Measurements from ENCODE around the gene RTN4RL1.

The RTN4RL1 gene

GRCh38 chr17:1940810-1941185, 84.3 kb downstream of the RTN4RL1 start:
- ChIA-PET CTCF (interaction anchor here (0.6 kb wide), 2 partner anchors 90 to 161 kb away, joined by 3 to 4 read pairs; no protein-coding TSS in a partner anchor), POLR2A (no interaction called here)
- TF ChIP-seq ZNF350 (tag by site-specific recombination; IDR thresholded peaks at IDR 0.05) (no peak), ZNF112 (tag by site-specific recombination; IDR thresholded peaks at IDR 0.05) (no peak)
- no peak overlapping the region for H3K27ac ChIP-seq (ENCODE audit: extremely low read depth, low read depth, low read length)
- H3K4me3 ChIP-seq (ENCODE audit: low read depth, low read length), result no peak overlapping the region
- peaks cover 0 to 4% of the 10 kb centered on the region in 2 experiments; a peak in 1 of 3 replicates for H3K36me3 ChIP-seq (ENCODE audit: control insufficient read depth in 2 of 2, insufficient read depth in 1 of 2, low read length in 2 of 2)
- no peaks in the 10 kb centered on the region for H3K9me3 ChIP-seq (ENCODE audit: control insufficient read depth, insufficient read depth, low read depth, low read length)
- no peaks in the 10 kb centered on the region for H3K4me1 ChIP-seq (ENCODE audit: control insufficient read depth, insufficient read depth, low read length)

GRCh38 chr17:1939981-1940809, 84.9 kb downstream of the RTN4RL1 start:
- H3K9me3 ChIP-seq (ENCODE audit: control insufficient read depth, insufficient read depth, low read depth, low read length), result no peaks in the 10 kb centered on the region
- no peak overlapping the region for H3K4me3 ChIP-seq (ENCODE audit: low read depth, low read length)
- no peak overlapping the region for H3K27ac ChIP-seq (ENCODE audit: extremely low read depth, low read depth, low read length)
- ChIA-PET POLR2A (no interaction called here), CTCF (interaction anchor here (0.5 to 1.3 kb wide), 5 partner anchors 17 to 324 kb away, joined by 3 to 6 read pairs (median 3); no protein-coding TSS in a partner anchor)
- peaks cover 0 to 4% of the 10 kb centered on the region in 2 experiments; a peak in 1 of 3 replicates for H3K36me3 ChIP-seq (ENCODE audit: control insufficient read depth in 2 of 2, insufficient read depth in 1 of 2, low read length in 2 of 2)
- H3K4me1 ChIP-seq (ENCODE audit: control insufficient read depth, insufficient read depth, low read length), result no peaks in the 10 kb centered on the region
- TF ChIP-seq ZNF302 (tag by site-specific recombination; IDR thresholded peaks at IDR 0.05; ENCODE audit: low read depth) (no peak), ZBTB20 (tag by site-specific recombination; IDR thresholded peaks at IDR 0.05) (no peak), ZBTB7A (tag by site-specific recombination; IDR thresholded peaks at IDR 0.05; ENCODE audit: low read depth) (no peak), KLF16 (tag by site-specific recombination; IDR thresholded peaks at IDR 0.05) (no peak), HOXA7 (CRISPR knock-in tag; IDR thresholded peaks at IDR 0.05; ENCODE audit: borderline replicate concordance) (no peak), ZNF394 (tag by site-specific recombination; IDR thresholded peaks at IDR 0.05; ENCODE audit: borderline replicate concordance) (no peak), ZIC2 (tag by site-specific recombination; IDR thresholded peaks at IDR 0.05) (peak; percentile 53), ZNF221 (tag by site-specific recombination; IDR thresholded peaks at IDR 0.05; ENCODE audit: borderline replicate concordance) (no peak), TCF7L2 (IDR thresholded peaks at IDR 0.05; ENCODE audit: borderline replicate concordance, low read depth, low read length) (no peak), YY1 (tag by site-specific recombination; IDR thresholded peaks at IDR 0.05) (no peak), PRDM10 (tag by site-specific recombination; IDR thresholded peaks at IDR 0.05) (no peak), ZSCAN23 (tag by site-specific recombination; IDR thresholded peaks at IDR 0.05) (no peak), ZNF366 (tag by site-specific recombination; conservative IDR thresholded peaks at IDR 0.05) (no peak), ZNF341 (tag by site-specific recombination; IDR thresholded peaks at IDR 0.05; ENCODE audit: low read depth) (peak; percentile 67), ZNF23 (tag by site-specific recombination; IDR thresholded peaks at IDR 0.05; ENCODE audit: borderline replicate concordance) (no peak), GLIS2 (tag by site-specific recombination; IDR thresholded peaks at IDR 0.05) (no peak), ZNF148 (tag by site-specific recombination; IDR thresholded peaks at IDR 0.05; ENCODE audit: borderline replicate concordance) (no peak), KLF1 (tag by site-specific recombination; IDR thresholded peaks at IDR 0.05) (0 out of 2 replicates have a peak, but pooled peaks have one; percentile 10), SP3 (tag by site-specific recombination; IDR thresholded peaks at IDR 0.05) (no peak), WT1 (tag by site-specific recombination; IDR thresholded peaks at IDR 0.05) (no peak), ZNF701 (tag by site-specific recombination; IDR thresholded peaks at IDR 0.05) (no peak), ZFHX2 (tag by site-specific recombination; conservative IDR thresholded peaks at IDR 0.05) (peak; percentile 66)
- TF ChIP-seq, protein P1, sequence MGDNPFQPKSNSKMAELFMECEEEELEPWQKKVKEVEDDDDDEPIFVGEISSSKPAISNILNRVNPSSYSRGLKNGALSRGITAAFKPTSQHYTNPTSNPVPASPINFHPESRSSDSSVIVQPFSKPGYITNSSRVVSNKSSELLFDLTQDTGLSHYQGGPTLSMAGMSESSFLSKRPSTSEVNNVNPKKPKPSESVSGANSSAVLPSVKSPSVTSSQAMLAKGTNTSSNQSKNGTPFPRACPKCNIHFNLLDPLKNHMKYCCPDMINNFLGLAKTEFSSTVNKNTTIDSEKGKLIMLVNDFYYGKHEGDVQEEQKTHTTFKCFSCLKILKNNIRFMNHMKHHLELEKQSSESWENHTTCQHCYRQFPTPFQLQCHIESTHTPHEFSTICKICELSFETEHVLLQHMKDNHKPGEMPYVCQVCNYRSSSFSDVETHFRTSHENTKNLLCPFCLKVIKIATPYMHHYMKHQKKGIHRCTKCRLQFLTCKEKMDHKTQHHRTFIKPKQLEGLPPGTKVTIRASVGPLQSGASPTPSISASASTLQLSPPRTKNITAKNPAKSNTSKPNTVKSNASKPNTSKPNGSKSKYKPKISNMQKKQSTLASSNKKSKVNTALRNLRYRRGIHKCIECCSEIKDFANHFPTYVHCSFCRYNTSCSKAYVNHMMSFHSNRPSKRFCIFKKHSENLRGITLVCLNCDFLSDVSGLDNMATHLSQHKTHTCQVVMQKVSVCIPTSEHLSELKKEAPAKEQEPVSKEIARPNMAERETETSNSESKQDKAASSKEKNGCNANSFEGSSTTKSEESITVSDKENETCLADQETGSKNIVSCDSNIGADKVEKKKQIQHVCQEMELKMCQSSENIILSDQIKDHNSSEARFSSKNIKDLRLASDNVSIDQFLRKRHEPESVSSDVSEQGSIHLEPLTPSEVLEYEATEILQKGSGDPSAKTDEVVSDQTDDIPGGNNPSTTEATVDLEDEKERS (tag by site-specific recombination; IDR thresholded peaks at IDR 0.05), result no peak

All from HEK293 (cell line).